CD4-positive, alpha-beta T cell treated with Interleukin-1 beta for 1 hour (primary cell): Measurements from ENCODE around the gene MAP3K10.

Source experiments
- DNase-seq, 2 donors: peaks; one replicate each; pipeline ENCODE4 v3.0.0-alpha.2; 2020 to 2022

Gene MAP3K10

GRCh38 chr19:40251991-40252390 is 60.8 kb downstream of the MAP3K10 start:
- no peak for DNase-seq

- no peak for DNase-seq
These were observed 61.2 kb downstream of the MAP3K10 start for GRCh38 chr19:40252395-40252794.

GRCh38 chr19:40253611-40254092 is 62.4 kb downstream of the MAP3K10 start:
- DNase-seq, result no peak

GRCh38 chr19:40254714-40255418 is 63.6 kb downstream of the MAP3K10 start:
- no peak for DNase-seq

- DNase-seq, result no peak
These were observed 64.5 kb downstream of the MAP3K10 start for GRCh38 chr19:40255619-40256166.

GRCh38 chr19:40256512-40256911 is 65.3 kb downstream of the MAP3K10 start:
- DNase-seq, result no peak

- DNase-seq, result no peak
These were observed 65.9 kb downstream of the MAP3K10 start for GRCh38 chr19:40257096-40257517.

- no peak for DNase-seq
These were observed 70.4 kb downstream of the MAP3K10 start for GRCh38 chr19:40261631-40262030.

GRCh38 chr19:40262422-40262821 is 71.2 kb downstream of the MAP3K10 start:
- DNase-seq, result no peak

- DNase-seq, result no peak
These were observed 72.5 kb downstream of the MAP3K10 start for GRCh38 chr19:40263440-40264313.

- no peak for DNase-seq
These were observed 73.3 kb downstream of the MAP3K10 start for GRCh38 chr19:40264314-40265054.
